Stimulated activated CD4-positive, alpha-beta T cell treated with anti-CD3 and anti-CD28 coated beads, Interleukin-2, amount 100 ng/mL, for 24 hours (primary cell): ENCODE data around the gene HINT2.

ENCODE experiments used
- DNase-seq, 2 donors: peaks; one replicate each; pipeline ENCODE4 v3.0.0-alpha.2; 2020

The HINT2 gene

DNA sequence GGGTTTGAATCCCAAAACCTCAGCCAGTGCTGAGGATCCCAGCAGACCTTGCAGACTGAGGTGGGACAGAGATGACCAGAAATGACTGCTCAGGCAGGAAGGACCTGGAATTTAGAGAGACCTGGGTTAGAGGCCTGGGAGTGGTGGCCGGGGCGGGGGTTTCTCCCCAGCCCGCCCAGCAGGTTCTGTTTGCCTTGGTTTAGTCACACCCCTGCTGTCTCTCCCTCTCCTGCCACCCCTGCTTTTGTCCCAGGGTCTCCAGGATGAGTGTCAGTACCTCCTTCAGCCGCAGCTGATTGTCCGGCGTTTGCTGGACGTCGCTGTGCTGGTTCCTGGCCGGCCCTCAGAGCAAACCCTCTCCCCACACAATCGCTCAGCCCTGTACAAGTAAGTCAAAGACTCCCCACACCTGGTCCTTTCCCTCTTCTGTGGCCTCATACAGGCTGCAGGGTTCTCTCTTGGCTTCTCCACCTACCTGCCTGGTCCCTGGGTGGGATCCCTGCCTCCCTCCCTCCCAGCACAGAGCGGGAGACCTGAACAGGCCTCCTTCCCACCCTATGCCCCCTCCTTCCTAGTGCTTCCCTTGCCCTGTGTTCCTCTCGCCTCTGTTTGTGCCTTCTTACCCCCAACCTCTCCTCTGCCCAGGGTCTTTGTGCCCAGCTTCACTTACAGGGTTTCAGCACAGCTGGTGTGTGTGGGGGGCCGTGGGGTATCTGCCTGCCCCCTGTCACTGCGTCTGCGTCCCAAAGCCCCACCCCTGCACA is 26.2 kb upstream of the HINT2 start:
- no peak for DNase-seq

DNA sequence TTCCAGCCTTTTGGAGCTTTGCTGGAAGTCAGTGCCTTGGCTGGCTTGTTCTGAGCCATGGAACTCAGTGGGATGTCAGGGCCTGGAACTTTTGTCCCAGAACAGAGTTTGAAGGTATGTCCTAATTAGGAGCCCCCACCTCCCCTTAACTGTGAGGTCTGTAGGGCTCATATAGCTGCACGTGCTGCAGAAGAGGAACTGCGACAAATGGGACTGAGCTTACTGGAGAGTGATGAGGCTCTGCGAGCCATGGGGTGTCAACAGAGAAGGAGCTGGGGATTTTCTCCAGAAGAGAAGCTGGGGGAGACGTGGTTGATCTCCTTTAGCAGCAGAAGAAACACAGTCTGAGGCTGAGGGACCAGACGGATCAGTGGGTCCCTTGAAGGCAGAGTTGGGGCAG is 25.1 kb upstream of the HINT2 start:
- no peak for DNase-seq

- no peak for DNase-seq
Observed at GRCh38 chr9:35836595-35836994, 21.8 kb upstream of the HINT2 start.

DNA sequence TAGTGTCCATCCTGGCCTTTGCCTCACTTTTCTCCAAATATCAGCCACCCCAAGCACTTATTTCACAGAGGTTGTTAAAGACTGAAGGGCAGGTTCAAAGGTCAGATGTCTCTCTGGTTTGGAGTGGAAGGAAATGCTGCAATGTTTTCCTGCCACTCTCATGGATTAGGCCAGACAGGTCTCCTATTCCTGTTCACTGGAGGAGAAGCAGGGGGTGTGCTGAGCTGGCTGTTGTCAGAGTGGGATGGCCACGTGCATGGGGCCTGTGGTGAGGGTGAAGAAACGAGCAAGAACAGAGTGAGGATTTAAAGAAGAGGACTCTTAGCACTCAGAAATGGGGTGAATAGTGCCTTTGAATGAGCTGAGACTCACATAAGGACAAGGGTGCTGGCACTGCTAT is 20.9 kb upstream of the HINT2 start:
- no peak for DNase-seq

- DNase-seq = no peak
Observed at GRCh38 chr9:35835216-35835632, 20.4 kb upstream of the HINT2 start.

GRCh38 chr9:35834260-35835215 is 19.7 kb upstream of the HINT2 start:
- no peak for DNase-seq

DNA sequence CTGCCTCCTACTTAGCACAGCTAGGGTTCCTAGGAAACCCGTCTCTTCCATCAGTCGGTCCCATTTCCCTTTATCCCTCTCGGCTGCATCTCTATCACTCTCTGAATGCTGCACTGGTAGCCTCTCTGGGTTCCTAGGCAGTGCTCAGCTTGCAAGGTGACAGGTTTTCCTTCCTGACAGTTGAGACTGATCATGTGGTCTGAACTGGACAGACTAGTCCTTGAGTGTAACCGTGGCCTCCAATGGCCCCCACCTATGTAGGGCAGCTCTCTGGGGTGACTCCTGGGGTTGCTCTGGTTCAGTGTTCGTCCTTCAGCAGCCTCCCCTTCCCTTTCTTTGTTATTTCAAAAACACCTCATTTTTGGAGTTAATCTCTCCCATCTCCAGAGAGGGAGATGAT is 18.0 kb upstream of the HINT2 start:
- DNase-seq = no peak

GRCh38 chr9:35831040-35831439 is 16.2 kb upstream of the HINT2 start:
- no peak for DNase-seq

GRCh38 chr9:35829764-35830096 is 14.9 kb upstream of the HINT2 start:
- no peak for DNase-seq

DNA sequence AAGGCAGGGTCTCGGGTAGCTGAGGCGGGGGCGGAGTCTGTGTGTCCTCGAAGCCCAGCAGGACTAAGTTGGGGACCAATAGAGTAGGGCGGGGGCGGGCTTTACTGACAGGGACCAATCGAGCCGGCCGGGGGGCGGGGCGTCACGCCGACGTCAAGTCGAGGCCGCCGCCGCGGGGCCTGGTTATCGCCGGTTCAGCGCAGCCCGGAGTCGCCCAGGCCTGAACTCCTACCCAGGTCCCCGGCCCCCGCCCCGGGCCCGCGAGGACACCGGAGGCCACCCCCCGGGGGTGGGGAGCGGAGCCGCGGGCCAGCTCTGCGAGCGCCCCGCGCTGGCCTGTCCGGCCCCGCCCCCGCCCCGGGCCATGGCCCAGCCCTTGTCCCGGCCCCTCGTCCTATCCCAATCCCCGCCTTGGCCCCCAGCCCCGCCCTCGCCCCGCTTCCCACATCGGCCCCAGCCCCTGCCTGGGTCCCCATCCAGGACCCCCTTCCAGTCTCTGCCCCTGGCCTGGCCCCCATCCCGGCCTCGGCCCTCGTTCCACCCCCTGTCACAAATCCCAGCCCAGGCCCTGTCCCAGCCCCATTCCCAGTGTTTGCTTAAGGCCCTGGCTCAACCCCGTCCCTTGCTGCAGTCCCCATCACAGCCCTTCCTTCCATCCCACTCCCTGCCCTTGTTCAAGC is 14.4 kb upstream of the HINT2 start, which contains the start of gene TMEM8B:
TMEM8B (plus strand) TSS at position 145 of the 680 bp plus-strand sequence; CDS start at position 365, 220 bp downstream.
- DNase-seq = peak; percentile 98

GRCh38 chr9:35828716-35829083 is 13.9 kb upstream of the HINT2 start, which contains the start of gene FAM221B:
FAM221B (minus strand) TSS chr9:35828732; CDS start chr9:35826161, 2,571 bp downstream.
- DNase-seq = peak; percentile 39 to 43

- DNase-seq = no peak
Observed at GRCh38 chr9:35827486-35827885, 12.6 kb upstream of the HINT2 start.

DNA sequence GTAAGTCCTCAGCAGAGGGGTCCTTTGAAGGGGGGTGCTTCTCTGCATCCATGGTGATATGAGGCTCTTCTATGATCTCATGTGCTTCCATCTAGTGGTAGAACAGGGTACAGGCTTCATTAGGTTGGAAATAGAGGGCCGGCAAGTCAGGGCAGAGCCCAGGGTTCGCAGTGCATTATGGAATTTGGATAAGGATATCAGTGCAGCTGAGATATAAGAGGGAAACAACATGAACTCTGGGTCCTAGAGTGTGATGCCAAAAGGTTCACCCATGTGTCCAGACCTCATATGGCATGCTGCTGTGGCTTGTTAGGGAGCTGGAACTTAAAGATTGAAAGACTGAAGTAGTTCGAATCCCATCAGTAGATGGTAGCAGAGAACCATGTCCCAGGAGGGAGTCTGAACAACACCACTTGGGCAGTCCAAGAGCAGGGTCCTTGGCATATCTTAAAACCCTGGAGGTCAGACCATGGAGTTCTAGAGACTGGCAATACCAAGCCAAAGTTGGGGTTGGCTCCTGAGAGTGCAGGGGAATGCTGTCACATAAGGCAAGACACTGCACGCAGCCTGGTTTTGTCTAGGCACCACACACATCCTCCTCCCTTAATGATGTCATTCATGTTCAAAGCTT is 11.3 kb upstream of the HINT2 start:
- peak; percentile 22 to 37 for DNase-seq

DNA sequence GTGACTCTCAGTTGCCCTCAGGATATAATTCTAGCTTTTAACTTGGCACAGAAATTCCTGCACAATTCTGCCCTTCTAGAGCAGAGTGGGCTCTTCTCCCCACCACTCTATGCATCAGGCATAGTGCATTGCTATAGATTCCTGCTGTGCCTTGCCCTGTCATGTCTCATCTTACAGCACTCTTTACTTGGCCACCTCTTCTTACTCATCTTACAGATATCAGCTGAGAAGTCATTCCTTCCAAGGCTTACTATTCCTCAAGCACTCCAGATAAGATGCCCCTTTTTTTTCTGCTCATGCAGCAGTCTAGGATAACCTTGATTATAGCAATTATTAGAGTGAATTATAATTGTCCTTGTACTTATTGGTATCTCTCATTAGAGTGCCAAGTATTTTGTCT is 8.1 kb upstream of the HINT2 start:
- DNase-seq = no peak

DNA sequence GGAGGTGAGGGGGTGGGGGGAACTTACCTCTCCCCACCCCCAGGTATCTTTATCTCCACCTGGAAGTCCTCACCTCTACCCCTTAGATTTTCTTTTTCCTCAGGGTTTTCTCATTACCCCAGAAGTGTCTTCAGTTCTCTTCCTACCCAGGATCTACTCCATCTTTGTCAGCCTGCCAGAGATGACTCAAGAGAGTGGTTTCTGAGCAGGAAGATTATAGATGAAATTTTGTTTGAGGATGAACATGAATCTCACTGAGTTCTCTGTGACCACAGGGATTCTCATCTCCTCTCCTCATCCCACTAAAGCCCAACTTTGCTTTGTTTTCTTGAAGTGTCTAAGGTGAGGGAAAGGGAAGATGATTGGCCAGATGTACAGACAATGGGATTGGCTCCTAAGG is 5.2 kb upstream of the HINT2 start:
- DNase-seq = no peak

- DNase-seq = no peak
Observed at GRCh38 chr9:35818341-35818740, 3.5 kb upstream of the HINT2 start.

GRCh38 chr9:35816708-35817107 is 1.9 kb upstream of the HINT2 start:
- DNase-seq = no peak

GRCh38 chr9:35814106-35814840 is 569 bp downstream of the HINT2 start:
- peak; percentile 44 to 52 for DNase-seq

DNA sequence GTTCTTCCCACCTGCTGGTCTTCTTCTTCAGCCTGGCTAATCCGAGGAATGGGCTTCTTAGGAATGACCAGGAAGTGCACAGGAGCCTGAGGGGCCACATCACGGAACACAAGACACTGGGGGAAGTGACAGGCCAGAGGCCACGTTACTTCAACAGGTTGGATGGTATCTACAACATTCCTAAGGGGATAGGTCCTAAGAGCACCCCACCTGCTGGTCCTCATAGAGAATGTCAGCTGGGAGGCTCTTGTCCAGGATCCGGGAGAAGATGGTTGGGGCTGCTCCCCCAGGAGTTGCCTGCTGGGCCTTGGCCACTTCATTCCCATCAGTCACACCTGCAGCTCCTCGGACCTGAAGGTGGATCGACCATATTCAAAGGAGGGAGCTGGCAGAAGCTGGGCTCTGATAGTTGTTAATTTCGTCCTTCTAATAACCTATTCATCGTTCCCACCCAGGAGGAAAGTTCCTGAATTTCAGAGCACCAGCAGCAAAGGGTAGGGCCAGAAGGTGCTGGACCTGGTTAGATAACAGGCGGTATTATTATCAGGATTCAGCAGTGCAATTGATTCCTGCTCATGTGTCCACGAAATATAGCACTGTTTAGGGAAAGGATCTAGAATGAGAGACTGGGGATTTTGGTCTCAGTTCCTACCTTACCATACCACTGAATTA is 1.3 kb downstream of the HINT2 start:
- no peak for DNase-seq

DNA sequence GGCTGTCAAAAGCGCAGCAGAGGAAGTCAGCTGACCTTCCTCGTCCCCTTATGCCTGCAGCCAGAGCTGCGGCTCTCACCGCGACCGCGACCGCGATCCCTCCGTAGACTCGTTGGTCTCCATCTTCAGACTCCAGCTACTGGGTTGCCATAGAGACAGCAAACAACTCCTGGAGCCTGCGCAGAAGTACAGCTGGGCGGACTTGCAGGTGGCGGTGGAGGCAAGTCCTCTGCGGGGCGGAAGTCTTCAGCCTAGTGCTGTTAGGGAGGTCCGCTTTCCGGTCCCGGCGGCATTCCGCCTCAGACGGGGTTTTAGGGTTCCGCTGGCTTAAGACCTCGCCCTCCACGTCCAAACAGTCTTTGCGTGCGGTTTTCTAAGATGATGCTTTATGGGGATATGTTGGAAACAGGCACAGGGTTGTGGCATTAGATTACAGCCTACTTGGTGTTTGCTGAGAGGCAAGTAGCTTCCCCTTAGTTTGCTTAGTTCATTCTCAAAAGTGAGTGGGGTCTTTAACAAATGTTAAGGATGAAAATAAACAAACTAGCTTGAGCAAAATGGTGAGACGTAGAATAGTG is 2.7 kb downstream of the HINT2 start, which contains the start of gene SPAG8:
SPAG8 (minus strand) TSS at position 238 of the 578 bp plus-strand sequence; CDS start at position 123, 115 bp downstream.
- peak; percentile 90 to 94 for DNase-seq
